SK-MEL-5 (cell line): ENCODE results near the gene CLEC1A. TPM values are rescaled to one million over a fixed set of nuclear protein-coding genes. Genes with fewer than 3 reads are reported as not detected.

Source experiments
- DNase-seq: peaks from one replicate; pipeline ENCODE4 v3.0.0-alpha.2; 2016; ENCODE audit warnings: low read depth, low spot score
- in situ Hi-C: cut with HindIII; loops from 2 replicates; pipeline ENCODE4 v1.10.0; 2016; ENCODE audit warnings: low sequenced_read_pairs, high pct_unique_total_duplicates, low pct_unique_long_range_greater_than_20kb
- total RNA-seq: library from RNA; depleted of rRNA; stranded (reverse); fragments of >200 nt; shearing (Covaris generic); gene quantifications from 2 replicates; pipeline ENCODE4 v1.2.3, GENCODE V29; 2014; rRNA removed

CLEC1A gene
- total RNA-seq, 1 experiment from 2014 or later, result not detected

- in situ Hi-C loops, result loop anchor here (25.0 kb wide), 1 partner anchor 116 kb away; the partner anchor contains the start of gene CLEC7A
- DNase-seq, result no peak
Observed at GRCh38 chr12:10021342-10021741, 77.4 kb downstream of the CLEC1A start.

Other genes with a start within 250 kb of the CLEC1A start
- gene CLEC2B, start 229.6 kb downstream of the CLEC1A start, total RNA-seq, result 13.0 and 13.1 TPM in 2 replicates
- gene KLRF2, start 217.5 kb downstream of the CLEC1A start, total RNA-seq, result not detected in 2 replicates
- gene CLEC2A, start 166.6 kb downstream of the CLEC1A start, total RNA-seq, result not detected in 2 replicates
- gene CLEC12A, start 127.6 kb downstream of the CLEC1A start, total RNA-seq, result not detected in 2 replicates
- not detected in 2 replicates for gene CLEC1B, start 99.9 kb downstream of the CLEC1A start, total RNA-seq
- 0.13 and 0.45 TPM in 2 replicates for gene CLEC12B, start 88.4 kb downstream of the CLEC1A start, total RNA-seq
- not detected in 2 replicates for gene CLEC9A, start 68.3 kb downstream of the CLEC1A start, total RNA-seq
- not detected in 2 replicates for gene CLEC7A, start 31.2 kb upstream of the CLEC1A start, total RNA-seq
- not detected in 2 replicates for gene OLR1, start 73.1 kb upstream of the CLEC1A start, total RNA-seq
- gene TMEM52B, start 80.0 kb upstream of the CLEC1A start, total RNA-seq, result 0.08 TPM in 1 of 2 replicates, not detected in the other
- 57.2 and 63.2 TPM in 2 replicates for gene GABARAPL1, start 113.9 kb upstream of the CLEC1A start, total RNA-seq
- gene KLRD1, start 208.9 kb upstream of the CLEC1A start, total RNA-seq, result not detected in 2 replicates